GM21786 (cell line): ENCODE measurements around the gene SMYD1.

Experiments
- ATAC-seq: cut with Tn5 transposase; IDR thresholded peaks from one replicate; pipeline ENCODE4 v1.9.1; 2021; ENCODE audit not compliant: unreplicated experiment

The SMYD1 gene

DNA sequence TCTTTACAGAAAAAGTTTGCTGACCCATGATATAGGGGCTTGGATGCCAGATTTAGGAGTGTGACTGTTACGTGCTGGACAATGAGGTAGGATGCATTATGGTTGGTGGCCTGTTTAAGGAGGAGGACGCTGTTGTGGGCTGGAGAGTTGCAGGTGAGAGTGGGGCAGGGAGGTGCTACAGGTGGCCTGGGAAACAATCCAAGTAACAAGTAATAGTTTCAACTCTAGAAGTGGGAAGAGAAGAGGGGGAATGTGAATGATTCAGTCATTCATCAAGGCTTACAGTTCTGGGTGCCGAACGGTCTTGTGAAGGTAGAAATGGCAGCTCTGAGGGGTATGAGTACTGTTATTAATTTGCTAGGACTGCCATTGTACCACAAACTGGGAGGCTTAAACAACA, 54.1 kb downstream of the SMYD1 start:
- ATAC-seq: no peak

DNA sequence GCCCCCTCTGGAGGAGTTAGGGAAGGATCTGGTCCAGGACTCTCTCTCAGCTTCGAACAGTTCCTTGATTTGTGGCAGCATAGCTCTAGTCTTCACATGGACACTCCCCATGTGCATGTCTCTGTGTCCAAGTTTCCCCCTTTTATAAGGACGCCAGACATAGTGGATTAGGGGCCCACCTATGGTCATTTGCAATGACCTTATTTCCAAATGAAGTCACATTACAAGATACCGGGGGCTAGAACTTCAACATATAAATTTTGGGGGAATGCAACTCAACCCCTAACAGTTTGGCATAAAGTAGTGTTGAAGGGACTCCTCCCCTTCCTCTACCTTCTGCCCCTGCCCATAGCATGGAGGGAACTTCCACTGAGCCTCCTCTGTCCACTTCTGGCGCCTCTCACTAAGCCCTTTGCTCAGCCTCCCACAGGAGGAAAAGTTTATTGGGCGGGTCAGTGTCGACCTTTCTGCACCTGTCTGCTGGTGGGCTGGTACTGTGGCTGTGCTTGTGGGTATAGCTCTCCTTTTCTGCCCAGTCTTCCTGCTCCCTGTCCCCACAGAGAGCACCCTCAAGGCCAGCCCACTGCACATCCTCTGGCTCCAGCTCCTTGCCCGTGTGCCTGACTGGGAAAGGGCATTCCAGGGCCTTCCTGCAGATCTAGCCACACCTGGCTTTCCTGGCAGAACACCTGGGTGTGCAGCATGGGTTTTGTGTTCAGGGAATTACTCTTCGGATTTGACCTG, 54.7 kb downstream of the SMYD1 start:
- no peak for ATAC-seq

DNA sequence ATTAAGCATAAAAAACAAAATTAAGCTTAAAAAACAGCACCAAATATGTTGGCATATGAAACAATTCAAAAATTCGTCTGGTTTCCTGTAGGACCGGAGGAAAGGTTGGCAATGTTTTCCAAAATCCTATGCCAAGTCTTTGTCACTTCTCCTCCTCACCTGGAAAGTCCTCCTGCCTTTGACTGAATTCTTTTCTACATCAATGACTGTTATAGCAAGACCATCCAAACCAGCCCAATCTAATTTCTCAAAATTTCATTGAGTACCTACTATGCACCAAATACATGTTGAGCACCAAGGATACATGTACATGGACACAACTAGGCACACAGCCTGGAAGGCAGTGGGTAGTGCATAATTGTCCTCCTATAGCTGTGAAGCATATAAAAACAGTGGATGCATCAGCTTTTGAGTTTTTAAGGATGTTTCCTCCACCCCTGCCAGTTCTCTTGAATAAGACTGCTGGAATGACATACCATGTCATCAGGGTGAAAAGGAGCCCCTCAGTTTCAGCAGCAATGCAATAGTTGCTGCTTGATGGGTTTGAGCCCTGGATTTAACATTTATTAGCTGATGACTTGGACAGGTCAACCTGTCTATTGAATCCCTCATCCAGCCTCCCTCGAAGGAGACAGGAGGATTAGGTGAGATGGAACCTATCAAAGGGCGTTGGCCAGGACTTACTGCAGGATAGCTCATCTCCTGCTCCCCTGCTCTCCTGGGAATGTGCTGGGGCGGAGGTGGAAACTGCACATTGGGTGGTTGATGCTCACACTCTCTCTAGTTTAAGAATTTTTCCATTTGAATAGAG, 55.7 kb downstream of the SMYD1 start:
- no peak for ATAC-seq

DNA sequence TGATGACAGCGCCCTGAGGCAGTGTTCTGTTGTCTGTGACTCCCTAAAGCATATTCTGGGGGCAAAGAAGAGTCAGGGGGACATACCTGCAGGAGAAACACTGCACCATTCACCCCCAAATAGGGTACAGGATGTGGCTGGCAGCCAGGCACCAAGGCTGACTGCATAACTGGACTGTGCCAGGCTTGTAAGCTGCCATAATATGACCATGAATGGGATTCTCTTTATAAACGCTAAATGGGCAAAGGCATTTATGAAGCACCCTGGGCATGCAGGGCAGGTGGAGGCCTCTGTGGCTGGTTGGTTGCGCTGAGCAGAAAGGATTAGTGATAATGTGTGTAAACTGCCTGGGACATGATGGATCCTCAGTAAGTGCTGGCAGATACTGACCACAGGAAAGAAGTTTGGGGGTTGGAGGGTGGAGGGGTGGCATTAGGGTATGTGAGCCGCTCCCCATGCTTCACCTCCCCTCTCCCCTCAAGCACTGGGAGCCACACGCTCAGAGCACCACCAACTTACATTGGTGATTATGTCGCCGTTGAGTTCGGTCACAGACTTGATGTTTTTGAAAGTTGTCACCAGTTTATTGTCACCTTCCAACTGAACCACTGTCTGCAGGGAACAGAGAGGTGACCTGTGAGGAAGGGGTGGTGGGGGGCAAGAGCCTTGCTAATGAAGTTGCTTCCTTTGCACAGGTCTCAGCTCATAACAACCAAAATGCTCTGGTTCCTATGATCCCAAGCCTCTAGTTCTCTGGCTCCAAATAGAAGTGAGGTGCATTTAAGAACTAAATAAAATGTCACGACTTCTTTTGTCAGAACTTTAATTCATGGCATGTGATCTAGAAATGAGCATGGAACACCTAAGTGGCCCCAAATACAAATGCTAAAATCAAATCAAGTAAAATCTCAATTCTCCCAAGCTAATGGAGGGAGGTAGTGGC, 56.6 kb downstream of the SMYD1 start:
- ATAC-seq: no peak

DNA sequence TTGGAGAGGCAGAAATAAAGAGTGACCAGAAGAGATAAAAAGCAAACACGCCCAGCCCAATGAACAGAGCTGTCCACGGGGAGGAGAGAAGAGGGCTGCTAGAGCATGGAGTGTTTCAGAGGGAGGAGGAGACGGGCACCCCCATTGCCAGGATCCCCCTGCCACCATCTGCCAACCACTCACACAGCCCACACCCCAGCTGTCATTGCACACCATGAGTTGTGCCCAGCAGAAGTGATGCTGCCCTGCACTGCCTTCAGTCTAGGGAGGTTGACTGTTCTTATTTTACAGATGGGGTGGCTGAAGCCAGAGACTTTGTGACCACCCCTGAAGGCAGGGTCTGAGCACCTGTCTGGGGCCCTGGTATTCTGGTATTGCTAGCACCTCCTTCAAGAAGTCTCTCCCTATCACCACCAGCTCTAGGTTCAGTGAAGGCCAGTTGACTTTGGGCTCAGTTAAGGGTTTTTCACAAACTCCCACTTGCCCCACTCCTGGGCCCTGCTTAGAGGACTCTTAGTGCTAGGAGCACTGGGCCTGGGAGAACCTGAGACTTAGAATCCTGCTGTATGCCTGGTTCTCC, 57.8 kb downstream of the SMYD1 start:
- ATAC-seq: no peak

DNA sequence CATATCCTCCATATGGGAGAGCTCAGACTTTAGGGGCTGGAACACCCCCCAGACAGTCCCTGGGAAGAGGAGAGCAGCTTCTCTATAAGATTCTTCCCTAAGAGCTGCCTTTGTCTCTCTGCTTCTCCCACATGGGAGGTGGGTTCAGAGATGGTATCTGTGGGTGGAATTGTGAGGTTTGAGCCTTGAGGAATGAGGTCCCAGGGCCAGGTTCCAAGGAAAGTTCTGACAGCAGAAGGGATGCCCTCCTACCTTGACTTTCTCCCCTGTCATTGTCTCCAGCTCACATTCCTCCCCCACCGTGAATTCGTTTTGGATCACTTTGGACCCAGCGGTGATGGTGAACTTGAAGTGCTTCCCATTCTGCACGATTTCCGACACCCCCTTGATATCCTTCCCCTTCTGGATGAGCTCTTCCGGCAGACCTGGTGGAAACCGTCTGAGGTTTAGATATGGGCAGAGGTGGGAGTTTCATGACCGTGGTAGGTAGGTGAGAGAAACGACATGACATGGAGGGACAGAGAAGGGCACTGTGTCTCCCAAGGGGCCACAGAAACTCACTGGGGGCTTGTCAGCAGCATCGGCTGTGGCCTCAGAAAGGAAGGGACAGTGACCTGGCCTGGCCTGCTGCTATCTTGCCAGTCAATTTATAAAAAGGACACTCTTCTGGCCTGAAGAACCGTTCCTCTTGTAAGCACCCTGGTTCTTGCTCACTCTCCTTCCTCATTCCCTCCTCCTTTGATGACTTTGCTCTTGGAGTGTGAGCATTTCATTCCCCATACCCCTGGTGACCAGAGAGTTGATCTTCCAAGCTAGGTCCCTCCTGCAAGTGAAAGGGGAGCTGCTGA, 58.5 kb downstream of the SMYD1 start:
- ATAC-seq: no peak

DNA sequence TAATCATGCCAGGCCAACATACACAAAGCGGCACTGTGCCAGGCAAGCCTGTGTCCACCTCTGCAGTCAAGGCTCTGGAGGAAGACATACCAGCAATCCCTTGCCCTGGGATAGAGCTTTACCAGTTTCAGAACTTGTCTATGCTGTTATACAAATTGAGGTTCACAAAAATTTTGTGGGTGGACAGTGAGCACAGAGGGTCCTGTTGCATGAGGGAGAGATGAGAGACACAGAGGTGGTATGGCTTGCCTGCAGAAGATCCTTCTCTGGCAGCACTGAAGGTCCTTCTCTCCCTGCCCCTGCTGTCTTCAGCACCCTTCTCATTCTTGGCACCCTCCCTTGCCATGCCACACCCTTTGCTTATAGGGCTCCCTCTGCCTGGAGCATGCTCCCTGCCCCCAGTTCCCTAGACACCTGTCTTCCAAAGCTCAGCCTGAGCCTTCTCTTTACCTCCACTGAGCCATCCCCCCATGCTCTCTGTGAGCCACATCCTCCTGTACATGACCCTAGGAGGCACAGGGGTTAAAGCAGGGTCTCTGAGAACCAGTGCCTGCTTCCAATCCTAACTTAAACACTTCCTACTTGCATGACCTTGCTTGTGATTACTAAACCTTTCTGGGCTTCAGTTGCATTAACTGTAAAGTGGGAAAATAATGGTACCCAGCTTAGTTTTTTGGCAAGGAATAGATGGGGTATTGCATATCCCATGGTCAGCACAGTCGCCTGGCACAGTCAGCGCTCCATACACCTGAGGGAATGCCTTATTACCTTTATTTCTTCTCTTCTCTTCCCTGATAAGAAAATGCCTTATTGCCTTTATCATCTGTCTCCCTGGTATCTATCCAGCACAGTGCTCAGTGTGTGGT, 59.4 kb downstream of the SMYD1 start:
- no peak for ATAC-seq

DNA sequence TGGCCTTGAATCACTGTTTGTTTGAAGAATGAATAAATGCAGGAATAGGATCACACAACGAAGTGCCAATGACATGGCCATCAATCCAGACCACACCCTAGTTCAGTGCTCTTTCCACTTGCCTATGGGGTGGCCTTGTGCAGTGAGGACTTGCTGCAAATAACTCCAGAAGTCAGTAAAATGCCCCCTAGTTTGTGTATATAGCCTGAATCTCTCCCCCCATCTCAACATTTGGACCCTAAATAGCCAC, 59.9 kb downstream of the SMYD1 start:
- ATAC-seq: no peak

DNA sequence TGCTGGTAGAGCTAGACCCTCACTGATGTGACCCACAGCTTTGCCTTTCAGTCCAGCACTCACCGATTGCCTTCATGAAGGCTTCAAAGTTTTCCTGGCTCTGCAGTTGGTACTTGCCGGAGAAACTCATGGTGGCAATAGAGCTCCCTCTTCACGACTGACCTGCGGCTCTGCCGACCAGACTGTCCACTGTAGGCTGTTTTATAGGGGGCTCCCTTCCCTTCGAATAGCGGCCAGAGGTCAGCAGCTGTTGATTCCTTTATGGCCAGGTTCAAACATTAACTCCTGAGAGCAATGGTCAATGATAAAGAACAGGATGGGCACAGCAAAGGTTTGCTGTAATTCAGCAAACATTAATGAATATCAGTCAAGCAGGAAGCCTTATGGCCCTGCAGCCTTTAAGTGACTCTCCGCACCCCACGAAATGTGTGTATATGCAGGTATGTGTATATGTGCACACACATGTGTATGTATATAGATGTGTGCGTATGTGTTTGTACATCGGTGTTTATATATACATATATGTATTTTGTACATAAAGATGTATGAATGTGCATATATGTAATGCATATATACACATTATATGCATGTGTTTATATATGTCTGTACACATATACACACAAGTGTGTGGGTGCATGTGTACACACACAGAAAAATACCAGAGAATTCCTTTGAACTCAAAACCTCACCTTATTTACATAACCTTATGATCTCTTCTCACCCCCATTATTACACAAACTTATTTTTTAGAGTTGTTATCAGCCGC, 60.4 kb downstream of the SMYD1 start, which contains the start of gene FABP1:
Gene FABP1 (minus strand): TSS at position 175 of the 766 bp plus-strand sequence. CDS start 45 bp downstream, at position 130.
- ATAC-seq: no peak

DNA sequence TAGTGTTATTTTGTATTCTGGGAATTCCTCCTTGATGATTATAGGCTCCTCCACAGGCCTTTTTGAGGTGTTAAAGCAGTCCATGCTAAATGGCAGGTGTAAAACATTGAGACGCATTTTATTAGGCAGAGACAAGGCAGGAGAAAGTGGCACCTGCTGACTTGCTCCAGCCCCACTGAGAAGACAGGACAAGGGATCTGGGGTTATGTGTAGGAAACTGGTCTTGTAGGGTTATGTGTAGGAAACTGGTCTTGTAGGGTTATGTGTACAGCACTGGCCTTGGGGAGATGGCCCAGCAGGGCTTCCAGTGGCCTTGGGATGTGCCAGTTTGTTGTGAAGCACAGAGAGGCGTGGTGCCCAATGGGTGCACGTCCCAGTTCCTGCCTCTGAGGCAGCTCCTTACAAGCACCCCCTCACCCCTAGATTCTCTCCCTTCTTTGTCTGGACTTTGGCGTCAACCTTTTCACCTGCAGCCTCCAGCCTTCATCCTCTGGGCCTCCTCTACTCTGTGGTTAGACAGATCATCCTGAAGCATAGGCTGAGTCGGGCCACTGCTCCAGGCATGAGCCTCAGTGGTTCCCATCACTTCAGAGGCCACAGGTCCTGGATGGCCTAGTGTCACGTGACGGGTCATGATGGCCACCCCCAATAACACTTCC, 61.2 kb downstream of the SMYD1 start:
- no peak for ATAC-seq

DNA sequence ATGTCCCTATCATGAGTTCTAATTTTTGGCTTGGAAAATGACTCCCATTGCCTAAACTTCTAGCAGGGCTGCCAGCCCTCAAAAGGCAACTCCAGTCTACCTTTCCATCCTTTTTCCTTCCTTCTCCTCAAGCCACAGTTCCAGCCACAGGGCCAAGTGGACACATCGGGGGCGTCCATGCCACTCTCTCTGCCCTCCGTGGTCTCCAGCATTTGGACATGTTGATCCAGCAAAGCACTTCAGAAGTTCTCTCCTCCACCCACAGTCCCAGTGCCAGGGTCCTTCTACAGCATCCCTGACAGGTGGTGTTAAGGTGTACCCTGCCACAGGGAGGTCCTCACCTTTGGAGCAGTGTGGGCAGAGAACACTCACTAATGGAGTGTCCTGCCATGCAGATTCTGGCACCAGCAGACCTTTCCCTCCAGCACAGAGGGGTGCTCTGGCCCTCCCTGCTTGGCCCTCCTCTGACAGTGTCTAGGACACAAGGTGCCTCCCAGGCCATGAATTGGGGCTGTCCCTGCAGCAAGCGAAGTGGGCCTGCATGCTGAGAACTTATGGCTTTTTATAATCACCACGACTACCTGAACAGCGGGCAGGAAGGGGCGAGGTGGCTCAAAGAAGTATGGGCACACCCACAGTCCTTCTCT, 61.8 kb downstream of the SMYD1 start:
- no peak for ATAC-seq

DNA sequence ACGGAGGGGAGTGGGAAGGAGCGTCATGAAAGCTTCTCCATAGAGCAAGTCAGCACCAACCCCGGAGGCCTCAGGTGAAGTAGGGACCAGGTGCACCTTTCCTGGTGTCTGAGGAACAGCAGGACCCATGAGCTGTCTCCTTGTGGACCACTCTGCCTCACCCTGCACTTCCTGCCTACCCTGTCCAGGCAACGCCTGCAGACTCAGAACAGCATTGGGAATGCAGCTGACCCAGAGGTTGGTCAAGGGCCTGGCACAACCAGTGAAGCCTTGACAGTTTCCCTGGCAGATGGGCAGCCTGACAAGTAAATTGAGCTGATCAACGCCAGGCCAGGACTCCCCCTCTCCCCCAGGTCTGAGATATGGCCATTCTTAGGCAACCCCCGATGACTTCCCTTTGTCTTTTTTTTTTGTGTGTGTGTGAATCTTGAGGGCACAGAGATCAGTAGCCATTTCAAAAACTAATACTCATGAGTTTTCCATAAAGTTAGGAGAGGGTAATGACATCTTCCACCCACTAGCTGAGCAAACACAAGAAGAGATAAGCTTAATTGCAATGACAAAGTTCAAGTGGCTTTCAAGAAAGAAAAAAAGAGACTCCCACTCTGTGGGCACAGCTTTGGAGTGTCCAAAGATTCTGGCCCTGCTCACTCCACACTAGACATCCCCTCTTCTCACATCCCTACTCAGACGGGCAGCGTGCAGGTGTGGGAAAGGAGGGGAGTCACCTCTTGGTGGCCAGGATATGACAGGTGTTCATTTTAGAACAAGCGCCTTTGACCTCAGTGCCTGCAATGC, 63.8 kb downstream of the SMYD1 start:
- no peak for ATAC-seq

DNA sequence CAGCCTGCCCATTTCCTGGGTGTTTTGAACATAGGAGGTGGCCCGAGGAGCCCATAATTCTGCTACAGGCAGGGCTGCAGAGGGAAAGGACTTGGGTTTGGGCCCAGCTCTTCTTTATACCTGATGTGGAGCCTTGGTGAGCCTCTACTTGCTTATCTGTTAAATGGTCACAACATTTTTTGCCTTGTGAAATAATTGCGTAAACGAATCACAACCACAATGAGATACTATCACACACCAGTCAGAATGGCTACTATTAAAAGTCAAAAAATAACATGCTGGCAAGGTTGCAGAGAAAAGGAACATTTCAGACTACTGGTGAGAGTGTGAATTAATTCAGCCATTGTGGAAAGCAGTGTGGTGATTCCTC, 64.4 kb downstream of the SMYD1 start:
- no peak for ATAC-seq

DNA sequence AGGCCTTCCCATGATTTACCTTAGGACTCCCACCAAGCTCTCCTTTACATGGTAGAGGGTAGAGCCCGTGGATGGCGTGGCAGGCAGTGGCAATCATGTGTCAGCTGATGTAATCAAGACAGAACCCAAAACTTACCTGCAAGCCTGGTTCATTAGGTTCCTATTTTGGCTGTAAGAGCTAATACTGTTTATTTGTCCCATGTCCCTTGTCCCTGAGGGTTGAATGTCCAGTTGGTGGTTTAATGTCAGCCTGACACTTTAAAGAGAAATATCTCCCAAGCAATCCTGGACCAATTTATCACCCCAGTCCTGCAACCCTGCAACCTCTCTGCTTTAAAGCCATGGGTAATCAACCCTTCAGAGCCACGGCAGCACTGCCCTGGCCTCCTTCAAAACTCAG, 66.2 kb downstream of the SMYD1 start:
- ATAC-seq: no peak

DNA sequence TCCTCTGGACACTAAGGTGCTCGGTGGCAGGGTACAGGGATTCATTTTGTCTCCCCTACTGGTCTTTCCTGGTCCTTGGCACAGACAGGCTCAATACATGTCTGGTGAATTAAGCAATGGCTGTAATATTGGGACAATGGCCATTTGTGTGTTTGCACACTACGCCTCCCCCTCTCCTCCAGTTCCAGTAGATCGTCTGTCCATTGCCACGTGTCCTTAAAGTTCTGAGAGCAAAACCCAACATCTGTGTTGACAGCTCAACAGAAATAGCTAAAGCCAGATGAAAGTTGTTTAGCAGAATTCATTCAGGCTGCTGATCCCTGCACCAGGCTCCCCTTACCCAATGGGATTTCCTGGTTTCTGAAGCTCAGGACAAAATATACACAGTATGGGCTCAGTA, 69.2 kb downstream of the SMYD1 start:
- ATAC-seq: no peak

DNA sequence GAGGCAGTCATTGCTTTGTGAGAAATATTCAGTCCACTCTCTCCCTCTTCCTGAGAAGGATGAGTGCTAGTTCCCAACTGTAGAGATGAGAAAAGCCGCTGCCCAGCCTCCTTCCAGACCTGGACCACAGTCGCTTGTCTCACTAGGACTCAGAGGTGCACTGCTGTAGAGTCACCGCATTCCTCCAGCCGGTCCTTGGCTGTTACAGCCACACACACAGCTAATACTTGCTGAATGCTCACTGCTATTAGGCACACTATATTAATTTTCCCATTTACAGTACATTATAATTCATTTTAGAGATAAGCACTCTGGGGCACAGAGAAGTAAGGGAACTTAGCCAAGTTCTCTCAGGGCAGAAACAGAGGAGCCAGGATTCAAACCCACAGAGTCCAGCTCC, 70.2 kb downstream of the SMYD1 start:
- no peak for ATAC-seq

DNA sequence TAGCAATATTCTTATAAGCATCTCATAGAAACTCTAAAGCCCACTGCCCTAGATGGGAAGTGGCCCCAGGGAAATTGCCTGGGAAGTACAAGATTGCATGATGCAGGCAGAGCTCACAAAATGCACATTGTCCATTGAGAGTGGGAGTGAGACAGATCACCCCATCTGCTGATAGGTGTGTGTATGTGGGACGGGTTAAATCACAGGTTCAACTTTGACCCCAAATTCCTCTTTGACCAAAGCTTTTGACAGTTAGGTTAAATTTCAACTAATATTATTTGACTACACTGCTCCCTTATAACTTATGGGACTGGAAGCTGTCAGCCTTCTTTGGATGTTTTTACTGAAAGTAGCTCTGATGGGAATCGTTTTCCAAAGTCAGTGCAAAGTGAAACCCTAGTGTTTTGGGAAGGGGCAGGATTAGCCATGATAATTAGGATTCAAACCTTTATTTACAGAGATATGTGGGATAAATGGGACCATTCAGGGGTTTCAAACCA, 71.6 kb downstream of the SMYD1 start:
- ATAC-seq: no peak
